ENCODE data around the gene CCDC149. TPM values are rescaled to one million over a fixed set of nuclear protein-coding genes. Genes with fewer than 3 reads are reported as not detected.

CCDC149 gene
- total and polyA plus RNA-seq, 2 of the 4 experiments (the other 2 are of a cell fraction), result 6.7 to 7.0 TPM

DNA sequence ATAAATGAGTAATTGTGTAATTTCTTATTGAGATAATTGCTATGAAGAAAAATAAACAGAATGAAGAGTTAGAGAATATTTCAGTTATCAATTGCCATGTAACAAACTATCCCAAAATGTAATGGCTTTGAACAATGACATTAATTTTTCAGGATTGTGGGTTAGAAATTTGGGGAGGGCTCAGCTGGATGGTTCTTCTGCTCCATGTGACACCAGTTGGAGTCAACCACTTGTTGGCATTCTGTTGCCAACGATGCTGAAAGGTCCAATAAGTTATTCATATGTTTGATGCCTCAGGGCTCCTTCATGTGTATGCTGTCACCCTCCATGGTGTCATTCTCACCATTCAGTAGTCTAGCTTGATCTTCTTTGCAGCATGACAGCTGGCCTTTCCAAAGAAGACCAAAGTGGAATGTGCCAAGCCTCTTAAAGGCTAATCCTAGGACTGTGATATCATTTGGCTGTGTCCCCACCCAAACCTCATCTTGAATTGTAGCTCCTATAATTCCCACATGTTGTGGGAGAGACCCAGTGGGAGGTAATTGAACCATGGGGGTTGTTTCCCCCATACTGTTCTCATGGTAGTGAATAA is 20.9 kb upstream of the CCDC149 start:
- H2AK9ac ChIP-seq (replicated peaks; ENCODE audit: low read depth, low read length, poor library complexity), result no peak overlapping the region
- no peaks in the 10 kb centered on the region for H3K9me1 ChIP-seq (ENCODE audit: insufficient read depth, low read length)
- no peak overlapping the region for H3K27ac ChIP-seq (ENCODE audit: insufficient read depth, low read length)
- no peak overlapping the region for H2BK5ac ChIP-seq (ENCODE audit: low read depth, low read length, poor library complexity, severe bottlenecking)
- H3K14ac ChIP-seq (replicated peaks; ENCODE audit: low read depth, low read length), result no peak overlapping the region
- ATAC-seq (ENCODE audit: low read depth) (no peak), DNase-seq (no peak)
- H3K9me3 ChIP-seq (ENCODE audit: control insufficient read depth, insufficient read depth, low read length), result peaks cover 11% of the 10 kb centered on the region
- H3K23ac ChIP-seq (ENCODE audit: low read depth, low read length), result no peak overlapping the region
- no peak overlapping the region for H4K91ac ChIP-seq (ENCODE audit: insufficient read depth, low read depth, low read length)
- intact Hi-C loops (cut with micrococcal nuclease), result no loop called here
- no peaks in the 10 kb centered on the region for H3K79me1 ChIP-seq (ENCODE audit: low read depth in 1 of 2, low read length in 2 of 2)
- peaks cover 11% of the 10 kb centered on the region for H3K27me3 ChIP-seq (ENCODE audit: control insufficient read depth, insufficient read depth, low read length)
- H2BK20ac ChIP-seq (ENCODE audit: low read depth, low read length), result no peak overlapping the region
- no TSS peak for BruUV-seq (replicated peaks)
- no peak overlapping the region for H4K8ac ChIP-seq (ENCODE audit: low read depth in 2 of 2, low read length in 2 of 2)
- H3K18ac ChIP-seq (ENCODE audit: low read depth, low read length), result no peak overlapping the region
- no peak overlapping the region for H4K5ac ChIP-seq (ENCODE audit: low read depth, low read length)
- ChIA-PET CTCF (no interaction called here), POLR2A (ENCODE audit: unreplicated experiment) (no interaction called here)
- no peak overlapping the region for H3K4me3 ChIP-seq (ENCODE audit: insufficient read depth, low read depth, low read length)
- no peak overlapping the region for H2BK15ac ChIP-seq (ENCODE audit: low read depth, low read length)
- H3K4ac ChIP-seq (ENCODE audit: low read depth, low read length), result no peak overlapping the region
- H3K4me2 ChIP-seq (ENCODE audit: low read depth, low read length), result no peak overlapping the region
- dilution Hi-C loops (cut with HindIII; ENCODE audit: low sequenced_read_pairs, unreplicated experiment), result no loop called here
- WGBS, 2 experiments (ENCODE audit: extremely low coverage in 2 of 2, insufficient read length in 1 of 2), result no CpG with 5 or more reads among the region's 1 CpG
- in situ Hi-C loops (cut with MboI; ENCODE audit: low sequenced_read_pairs), result no loop called here
- H4K20me1 ChIP-seq (ENCODE audit: insufficient read depth, low read length), result no peaks in the 10 kb centered on the region
- no peak overlapping the region for H2AFZ ChIP-seq (replicated peaks; ENCODE audit: low read length, poor library complexity)
- H3K56ac ChIP-seq (ENCODE audit: extremely low read depth, insufficient read depth, low read length), result no peak overlapping the region
- H2AK5ac ChIP-seq (ENCODE audit: low read depth, low read length), result no peak overlapping the region
- H3K9ac ChIP-seq (ENCODE audit: low read depth, low read length), result no peak overlapping the region
- no peaks in the 10 kb centered on the region for H3K36me3 ChIP-seq (ENCODE audit: control insufficient read depth, insufficient read depth, low read length)
- H2BK120ac ChIP-seq (ENCODE audit: low read depth, low read length), result no peak overlapping the region
- H3K4me1 ChIP-seq (ENCODE audit: control insufficient read depth, insufficient read depth, low read length), result no peaks in the 10 kb centered on the region
- TF ChIP-seq RFX5 (IDR thresholded peaks at IDR 0.05; ENCODE audit: low read depth, low read length) (no peak), RAD21 (IDR thresholded peaks at IDR 0.05; ENCODE audit: low read length) (no peak), NFE2L2 (IDR thresholded peaks at IDR 0.05; ENCODE audit: low read depth, low read length) (no peak), MAFK (IDR thresholded peaks at IDR 0.05; ENCODE audit: low read depth, low read length) (no peak), MAZ (IDR thresholded peaks at IDR 0.05; ENCODE audit: borderline replicate concordance, low read depth, low read length) (no peak), CHD1 (IDR thresholded peaks at IDR 0.05; ENCODE audit: low read depth, low read length) (no peak), POLR2A (IDR thresholded peaks at IDR 0.05; ENCODE audit: low read depth, low read length) (no peak), MXI1 (IDR thresholded peaks at IDR 0.05; ENCODE audit: borderline replicate concordance, low read depth, low read length) (no peak), SMC3 (IDR thresholded peaks at IDR 0.05; ENCODE audit: low read depth, low read length) (no peak), FOS (IDR thresholded peaks at IDR 0.05; ENCODE audit: low read depth, low read length) (no peak), BHLHE40 (IDR thresholded peaks at IDR 0.05; ENCODE audit: low read depth, low read length) (no peak), RCOR1 (IDR thresholded peaks at IDR 0.05; ENCODE audit: insufficient replicate concordance, low read length) (no peak), CEBPB (IDR thresholded peaks at IDR 0.05; ENCODE audit: low read depth, low read length) (no peak)
- TF ChIP-seq, protein P1, sequence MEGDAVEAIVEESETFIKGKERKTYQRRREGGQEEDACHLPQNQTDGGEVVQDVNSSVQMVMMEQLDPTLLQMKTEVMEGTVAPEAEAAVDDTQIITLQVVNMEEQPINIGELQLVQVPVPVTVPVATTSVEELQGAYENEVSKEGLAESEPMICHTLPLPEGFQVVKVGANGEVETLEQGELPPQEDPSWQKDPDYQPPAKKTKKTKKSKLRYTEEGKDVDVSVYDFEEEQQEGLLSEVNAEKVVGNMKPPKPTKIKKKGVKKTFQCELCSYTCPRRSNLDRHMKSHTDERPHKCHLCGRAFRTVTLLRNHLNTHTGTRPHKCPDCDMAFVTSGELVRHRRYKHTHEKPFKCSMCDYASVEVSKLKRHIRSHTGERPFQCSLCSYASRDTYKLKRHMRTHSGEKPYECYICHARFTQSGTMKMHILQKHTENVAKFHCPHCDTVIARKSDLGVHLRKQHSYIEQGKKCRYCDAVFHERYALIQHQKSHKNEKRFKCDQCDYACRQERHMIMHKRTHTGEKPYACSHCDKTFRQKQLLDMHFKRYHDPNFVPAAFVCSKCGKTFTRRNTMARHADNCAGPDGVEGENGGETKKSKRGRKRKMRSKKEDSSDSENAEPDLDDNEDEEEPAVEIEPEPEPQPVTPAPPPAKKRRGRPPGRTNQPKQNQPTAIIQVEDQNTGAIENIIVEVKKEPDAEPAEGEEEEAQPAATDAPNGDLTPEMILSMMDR (conservative IDR thresholded peaks at IDR 0.05; ENCODE audit: low read depth, low read length), result no peak
- TF ChIP-seq, protein P2, sequence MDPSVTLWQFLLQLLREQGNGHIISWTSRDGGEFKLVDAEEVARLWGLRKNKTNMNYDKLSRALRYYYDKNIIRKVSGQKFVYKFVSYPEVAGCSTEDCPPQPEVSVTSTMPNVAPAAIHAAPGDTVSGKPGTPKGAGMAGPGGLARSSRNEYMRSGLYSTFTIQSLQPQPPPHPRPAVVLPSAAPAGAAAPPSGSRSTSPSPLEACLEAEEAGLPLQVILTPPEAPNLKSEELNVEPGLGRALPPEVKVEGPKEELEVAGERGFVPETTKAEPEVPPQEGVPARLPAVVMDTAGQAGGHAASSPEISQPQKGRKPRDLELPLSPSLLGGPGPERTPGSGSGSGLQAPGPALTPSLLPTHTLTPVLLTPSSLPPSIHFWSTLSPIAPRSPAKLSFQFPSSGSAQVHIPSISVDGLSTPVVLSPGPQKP (IDR thresholded peaks at IDR 0.05; ENCODE audit: borderline replicate concordance, low read depth, low read length), result no peak
- TF ChIP-seq, protein P3, sequence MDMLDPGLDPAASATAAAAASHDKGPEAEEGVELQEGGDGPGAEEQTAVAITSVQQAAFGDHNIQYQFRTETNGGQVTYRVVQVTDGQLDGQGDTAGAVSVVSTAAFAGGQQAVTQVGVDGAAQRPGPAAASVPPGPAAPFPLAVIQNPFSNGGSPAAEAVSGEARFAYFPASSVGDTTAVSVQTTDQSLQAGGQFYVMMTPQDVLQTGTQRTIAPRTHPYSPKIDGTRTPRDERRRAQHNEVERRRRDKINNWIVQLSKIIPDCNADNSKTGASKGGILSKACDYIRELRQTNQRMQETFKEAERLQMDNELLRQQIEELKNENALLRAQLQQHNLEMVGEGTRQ (IDR thresholded peaks at IDR 0.05; ENCODE audit: low read depth, low read length), result no peak

All from IMR-90 (cell line).